DND-41 (cell line): ENCODE results near the gene ME3.
"Not testable (repeated sequence)": the region's sequence is repeated elsewhere in the genome, so short reads cannot be mapped to it uniquely, and the experiment has no call there.

ENCODE experiments used
- ATAC-seq: fragments of 200-7000 bp; cut with Tn5 transposase; 3 replicates; pipeline ENCODE4 v1.9.1; 2021; ENCODE audit warnings: low read depth; ENCODE audit not compliant: insufficient read depth
- DNase-seq: peaks from one replicate; pipeline ENCODE4 v3.0.0-alpha.2; 2020
- H2AFZ ChIP-seq: 2 replicates; pipeline ENCODE4 v1.6.0; 2012; ENCODE audit warnings: low read depth, low read length
- H3K27ac ChIP-seq: 2 replicates; pipeline ENCODE4 v1.5.1; 2012; ENCODE audit warnings: low read length, inconsistent platforms
- H3K27me3 ChIP-seq: fragments of 200-600 bp; sonication (generic); 2 replicates; pipeline ENCODE4 v1.6.0; 2012; ENCODE audit warnings: low read length, mild to moderate bottlenecking, inconsistent platforms; ENCODE audit not compliant: insufficient read depth, poor library complexity
- H3K36me3 ChIP-seq: 2 replicates; pipeline ENCODE4 v1.5.1; 2012; ENCODE audit warnings: low read length, inconsistent platforms; ENCODE audit not compliant: insufficient read depth
- H3K4me1 ChIP-seq: 2 replicates; pipeline ENCODE4 v1.5.1; 2012; ENCODE audit warnings: mild to moderate bottlenecking, low read length; ENCODE audit not compliant: insufficient read depth
- H3K4me2 ChIP-seq: 2 replicates; pipeline ENCODE4 v1.6.0; 2012; ENCODE audit warnings: mild to moderate bottlenecking, moderate library complexity, low read length, inconsistent platforms; ENCODE audit not compliant: insufficient read depth
- H3K4me3 ChIP-seq, 2 experiments: fragments of 200-600 bp in 1 of 2; shearing (Covaris generic) in 1 of 2; 2 replicates each; pipeline ENCODE4 v1.5.1; 2012 to 2016; ENCODE audit warnings: inconsistent platforms in 2 of 2, low read length in 2 of 2, mild to moderate bottlenecking in 2 of 2, low read depth in 1 of 2, moderate library complexity in 1 of 2
- H3K79me2 ChIP-seq: 2 replicates; pipeline ENCODE4 v1.6.0; 2012; ENCODE audit warnings: low read length, inconsistent platforms; ENCODE audit not compliant: insufficient read depth
- H3K9ac ChIP-seq: 2 replicates; pipeline ENCODE4 v1.6.0; 2012; ENCODE audit warnings: low read depth, mild to moderate bottlenecking, inconsistent platforms, low read length, moderate library complexity
- H3K9me3 ChIP-seq: 2 replicates; pipeline ENCODE4 v1.5.1; 2012; ENCODE audit warnings: low read length, moderate library complexity, mild to moderate bottlenecking, inconsistent platforms; ENCODE audit not compliant: insufficient read depth, severe bottlenecking
- H4K20me1 ChIP-seq: 2 replicates; pipeline ENCODE4 v1.6.0; 2012; ENCODE audit warnings: low read length; ENCODE audit not compliant: insufficient read depth
- EZH2 ChIP-seq: IDR thresholded peaks from 3 replicates; pipeline ENCODE4 v1.6.1; 2012; ENCODE audit warnings: borderline replicate concordance, low read depth, mild to moderate bottlenecking, moderate library complexity, low read length, inconsistent platforms; ENCODE audit not compliant: severe bottlenecking
- TF ChIP-seq, protein P1 (sequence below): IDR thresholded peaks from 2 replicates; pipeline ENCODE4 v1.5.1; 2012; ENCODE audit warnings: borderline replicate concordance, low read length, moderate library complexity, mild to moderate bottlenecking; ENCODE audit not compliant: poor library complexity, severe bottlenecking; ENCODE audit errors: extremely low read depth

The ME3 gene

DNA sequence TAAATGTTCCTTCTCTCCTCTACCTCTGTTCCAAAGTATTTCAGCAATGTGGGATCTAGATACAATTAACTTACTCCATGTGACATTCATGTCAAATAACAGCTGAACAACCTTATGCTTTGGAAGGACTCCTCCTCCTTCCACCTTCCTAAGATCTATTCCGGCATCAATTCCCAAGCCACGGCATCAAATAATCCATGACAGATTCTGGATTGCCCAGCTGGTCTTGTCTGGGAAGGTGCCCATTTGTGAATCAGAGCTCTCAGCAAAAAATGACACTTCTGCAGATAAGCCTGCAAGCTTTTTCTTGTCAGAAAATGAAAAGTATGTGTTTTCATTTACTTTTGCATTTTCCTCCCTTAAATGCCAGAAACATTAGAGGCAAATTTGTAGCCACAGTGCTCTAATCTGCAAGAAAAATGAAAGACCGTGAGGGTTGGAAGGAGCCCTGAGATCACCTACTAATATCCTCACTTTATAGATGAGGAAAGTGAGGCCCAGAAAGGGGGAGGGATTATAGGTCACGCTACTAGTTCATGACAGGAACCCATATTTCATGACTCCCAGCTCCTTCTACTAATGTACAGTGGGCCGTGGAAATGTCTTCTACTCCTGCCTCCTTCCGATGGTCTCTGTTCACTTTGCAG, 124.0 kb downstream of the ME3 start:
- TF ChIP-seq, protein P1, sequence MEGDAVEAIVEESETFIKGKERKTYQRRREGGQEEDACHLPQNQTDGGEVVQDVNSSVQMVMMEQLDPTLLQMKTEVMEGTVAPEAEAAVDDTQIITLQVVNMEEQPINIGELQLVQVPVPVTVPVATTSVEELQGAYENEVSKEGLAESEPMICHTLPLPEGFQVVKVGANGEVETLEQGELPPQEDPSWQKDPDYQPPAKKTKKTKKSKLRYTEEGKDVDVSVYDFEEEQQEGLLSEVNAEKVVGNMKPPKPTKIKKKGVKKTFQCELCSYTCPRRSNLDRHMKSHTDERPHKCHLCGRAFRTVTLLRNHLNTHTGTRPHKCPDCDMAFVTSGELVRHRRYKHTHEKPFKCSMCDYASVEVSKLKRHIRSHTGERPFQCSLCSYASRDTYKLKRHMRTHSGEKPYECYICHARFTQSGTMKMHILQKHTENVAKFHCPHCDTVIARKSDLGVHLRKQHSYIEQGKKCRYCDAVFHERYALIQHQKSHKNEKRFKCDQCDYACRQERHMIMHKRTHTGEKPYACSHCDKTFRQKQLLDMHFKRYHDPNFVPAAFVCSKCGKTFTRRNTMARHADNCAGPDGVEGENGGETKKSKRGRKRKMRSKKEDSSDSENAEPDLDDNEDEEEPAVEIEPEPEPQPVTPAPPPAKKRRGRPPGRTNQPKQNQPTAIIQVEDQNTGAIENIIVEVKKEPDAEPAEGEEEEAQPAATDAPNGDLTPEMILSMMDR, result no peak
- no peak for TF ChIP-seq EZH2
- H3K79me2 ChIP-seq, result no peaks in the 10 kb centered on the region
- H4K20me1 ChIP-seq, result no peaks in the 10 kb centered on the region
- no peak overlapping the region for H3K4me2 ChIP-seq
- no peak for ATAC-seq
- DNase-seq, result no peak
- no peaks in the 10 kb centered on the region for H3K4me1 ChIP-seq
- H3K4me3 ChIP-seq, result no peak overlapping the region
- H3K9me3 ChIP-seq, result no peaks in the 10 kb centered on the region
- H2AFZ ChIP-seq, result no peak overlapping the region
- H3K27me3 ChIP-seq, result no peaks in the 10 kb centered on the region
- H3K9ac ChIP-seq, result no peak overlapping the region
- H3K36me3 ChIP-seq, result no peaks in the 10 kb centered on the region
- no peak overlapping the region for H3K27ac ChIP-seq

DNA sequence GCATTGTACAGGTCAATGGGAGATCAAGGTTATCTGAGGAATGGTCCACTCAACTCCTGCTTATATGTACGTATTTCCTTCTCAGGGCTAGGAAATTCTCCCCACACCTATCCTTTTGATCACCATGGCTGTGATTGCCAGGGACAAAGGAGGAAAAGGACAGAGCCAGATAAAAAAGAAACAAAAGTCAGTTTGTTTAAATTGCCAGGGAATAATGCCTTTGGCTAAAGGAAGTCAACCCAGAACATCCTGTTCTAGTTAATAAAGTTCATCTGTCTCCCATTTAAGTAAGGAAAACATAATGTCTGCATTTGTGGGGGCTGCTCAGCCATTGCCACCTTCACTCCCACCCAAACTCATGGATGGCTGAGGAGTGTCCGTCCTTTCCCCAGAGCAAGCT, 124.7 kb downstream of the ME3 start:
- no peak overlapping the region for H2AFZ ChIP-seq
- H3K36me3 ChIP-seq, result no peaks in the 10 kb centered on the region
- TF ChIP-seq, protein P1, result no peak
- no peak for TF ChIP-seq EZH2

DNA sequence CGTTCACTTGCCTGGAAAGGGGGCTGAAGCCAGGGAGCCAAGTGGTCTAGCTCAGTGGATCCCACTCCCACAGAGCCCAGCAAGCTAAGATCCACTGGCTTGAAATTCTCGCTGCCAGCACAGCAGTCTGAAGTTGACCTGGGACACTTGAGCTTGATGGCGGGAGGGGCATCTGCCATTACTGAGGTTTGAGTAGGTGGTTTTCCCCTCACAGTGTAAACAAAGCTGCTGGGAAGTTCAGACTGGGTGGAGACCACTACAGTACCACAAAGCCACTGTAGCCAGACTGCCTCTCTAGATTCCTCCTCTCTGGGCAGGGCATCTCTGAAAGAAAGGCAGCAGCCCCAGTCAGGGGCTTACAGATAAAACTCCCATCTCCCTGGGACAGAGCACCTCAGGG, 131.1 kb downstream of the ME3 start:
- not testable (repeated sequence) for H4K20me1 ChIP-seq, H3K9ac ChIP-seq, H2AFZ ChIP-seq, H3K9me3 ChIP-seq, DNase-seq, H3K4me3 ChIP-seq, H3K27ac ChIP-seq, H3K36me3 ChIP-seq, H3K27me3 ChIP-seq, H3K4me1 ChIP-seq, H3K4me2 ChIP-seq, ATAC-seq, H3K79me2 ChIP-seq

More for the DNA sequence above, 124.7 kb downstream of the ME3 start:
- Histone ChIP-seq H3K79me2 (no peaks in the 10 kb centered on the region), H4K20me1 (no peaks in the 10 kb centered on the region), H3K4me2 (no peak overlapping the region), H3K4me3 (no peak overlapping the region), H3K4me1 (no peaks in the 10 kb centered on the region), H3K9me3 (no peaks in the 10 kb centered on the region), H3K27me3 (no peaks in the 10 kb centered on the region), H3K27ac (no peak overlapping the region), H3K9ac (no peak overlapping the region)
- ATAC-seq (no peak), DNase-seq (no peak)

DNA sequence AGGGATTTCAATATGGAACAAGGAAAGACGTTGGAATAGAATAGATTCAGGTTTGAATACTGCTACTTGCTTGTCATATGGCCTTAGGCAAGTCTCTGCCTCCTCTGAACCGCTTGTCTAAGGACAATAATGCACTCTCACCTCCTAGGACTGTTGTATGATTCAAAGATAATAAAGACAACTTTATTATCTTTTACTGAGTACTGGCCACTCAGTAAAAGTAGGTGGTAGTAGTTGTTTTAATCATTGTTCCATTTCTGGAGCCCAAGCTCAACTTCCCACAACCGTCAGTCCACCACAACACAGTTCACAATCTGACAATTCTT, 134.2 kb downstream of the ME3 start:
- Histone ChIP-seq H3K79me2 (no peaks in the 10 kb centered on the region), H3K9ac (no peak overlapping the region), H2AFZ (no peak overlapping the region), H3K4me1 (no peaks in the 10 kb centered on the region), H3K4me2 (no peak overlapping the region), H3K4me3 (no peak overlapping the region), H3K9me3 (no peaks in the 10 kb centered on the region), H3K27ac (no peak overlapping the region), H3K27me3 (no peaks in the 10 kb centered on the region), H4K20me1 (no peaks in the 10 kb centered on the region), H3K36me3 (no peaks in the 10 kb centered on the region)
- TF ChIP-seq, protein P1, result no peak
- no peak for TF ChIP-seq EZH2
- no peak for DNase-seq
- no peak for ATAC-seq
